Panc1 (cell line): ENCODE results near the gene SNRK. TPM values are rescaled to one million over a fixed set of nuclear protein-coding genes. Genes with fewer than 3 reads are reported as not detected.
"Not testable (repeated sequence)": the region's sequence is repeated elsewhere in the genome, so short reads cannot be mapped to it uniquely, and the experiment has no call there.

ENCODE experiments used
- ATAC-seq: fragments of 200-7000 bp; cut with Tn5 transposase; 2 replicates; pipeline ENCODE4 v1.9.1; 2020; ENCODE audit warnings: mild to moderate bottlenecking, moderate library complexity
- BruUV-seq: library from RNA; stranded (reverse); fragments of 400-500 nt; replicated peaks from 2 replicates; lab custom pipeline; 2021; lab: Mats Ljungman, UMichigan
- CTCF ChIA-PET: fragments of 300-600 bp; sonication (Branson Sonifier 250); formaldehyde crosslinking; loops from one replicate; lab custom pipeline; 2022; ENCODE audit warnings: antibody characterized with exemption; lab: Charles Lee
- POLR2A ChIA-PET: fragments of 300-600 bp; sonication (Branson Sonifier 250); formaldehyde crosslinking; loops from one replicate; lab custom pipeline; 2022; ENCODE audit warnings: antibody characterized with exemption; lab: Charles Lee
- DNase-seq: peaks from one replicate; pipeline ENCODE4 v3.0.0-alpha.2; 2010; ENCODE audit warnings: low read depth, low spot score
- H3K27ac ChIP-seq: 2 replicates; pipeline ENCODE4 v1.5.1; 2011; ENCODE audit warnings: mild to moderate bottlenecking, low read length, inconsistent platforms
- H3K27me3 ChIP-seq: fragments of 200-500 bp; sonication (Bioruptor generic); 2 replicates; pipeline ENCODE4 v1.6.0; 2014; ENCODE audit warnings: low read length, inconsistent platforms; ENCODE audit not compliant: control insufficient read depth, insufficient read depth
- H3K36me3 ChIP-seq: fragments of 200-500 bp; sonication (Bioruptor generic); 2 replicates; pipeline ENCODE4 v1.5.1; 2014; ENCODE audit warnings: inconsistent platforms, mild to moderate bottlenecking, low read length, moderate library complexity; ENCODE audit not compliant: control insufficient read depth, insufficient read depth
- H3K4me1 ChIP-seq: 2 replicates; pipeline ENCODE4 v1.5.1; 2011; ENCODE audit warnings: inconsistent platforms, mild to moderate bottlenecking, low read length, moderate library complexity; ENCODE audit not compliant: control insufficient read depth, insufficient read depth
- H3K4me3 ChIP-seq, 2 experiments: 2 replicates each; pipeline ENCODE4 v1.5.1; 2011 to 2012; ENCODE audit warnings: low read depth in 2 of 2, low read length in 2 of 2, mild to moderate bottlenecking in 2 of 2, inconsistent platforms in 1 of 2, moderate library complexity in 1 of 2
- H3K9me3 ChIP-seq: fragments of 200-500 bp; sonication (Bioruptor generic); 2 replicates; pipeline ENCODE4 v1.5.1; 2014; ENCODE audit warnings: low read depth, mild to moderate bottlenecking, inconsistent platforms, low read length, moderate library complexity; ENCODE audit not compliant: control insufficient read depth, insufficient read depth
- CTCF ChIP-seq: fragments of 450-650 bp; IDR thresholded peaks from 2 replicates; pipeline ENCODE4 v1.5.1; 2017; ENCODE audit warnings: mild to moderate bottlenecking
- POLR2AphosphoS5 ChIP-seq: IDR thresholded peaks from 2 replicates; pipeline ENCODE4 v1.6.1; 2012; ENCODE audit warnings: mild to moderate bottlenecking, low read depth, low read length, moderate library complexity
- REST ChIP-seq, 2 experiments: IDR thresholded peaks; 2 replicates each; pipeline ENCODE4 v1.6.1; 2011 to 2012; ENCODE audit warnings: low read depth in 2 of 2, control low read depth in 1 of 2, low read length in 1 of 2, mild to moderate bottlenecking in 1 of 2, moderate library complexity in 1 of 2; ENCODE audit not compliant: insufficient read depth in 1 of 2
- SIN3A ChIP-seq: IDR thresholded peaks from 2 replicates; pipeline ENCODE4 v1.6.1; 2012; ENCODE audit warnings: low read depth, mild to moderate bottlenecking, low read length, moderate library complexity, borderline replicate concordance; ENCODE audit not compliant: insufficient read depth
- TCF7L2 ChIP-seq: IDR thresholded peaks from 2 replicates; pipeline ENCODE4 v1.6.1; 2011; ENCODE audit warnings: mild to moderate bottlenecking, low read depth, low read length, inconsistent platforms
- in situ Hi-C: cut with HindIII; loops from 2 replicates; pipeline ENCODE4 v1.10.0; 2016; ENCODE audit warnings: low sequenced_read_pairs, low pct_unique_long_range_greater_than_20kb
- intact Hi-C: fragments of 100-400 bp; cut with micrococcal nuclease; formaldehyde crosslinking; loops from one replicate; pipeline ENCODE4 v1.10.0; 2022; ENCODE audit not compliant: unreplicated experiment
- total RNA-seq: library from RNA; stranded (reverse); gene quantifications from one replicate; pipeline ENCODE4 v1.2.1, GENCODE V29; 2021; ENCODE audit not compliant: unreplicated experiment

SNRK gene
- total RNA-seq, 1 experiment from 2014 or later: 11.0 TPM

- CTCF ChIA-PET: no interaction called here
- Histone ChIP-seq H3K4me3 (no peak overlapping the region), H3K27me3 (no peaks in the 10 kb centered on the region), H3K9me3 (0 out of 2 replicates have a peak, but pooled peaks cover 9% of the 10 kb centered on the region), H3K36me3 (no peaks in the 10 kb centered on the region), H3K4me1 (no peaks in the 10 kb centered on the region), H3K27ac (no peak overlapping the region)
- no peak for DNase-seq
- intact Hi-C loops (no loop called here), in situ Hi-C loops (no loop called here)
- TF ChIP-seq TCF7L2 (no peak), REST (IDR thresholded peaks at IDR 0.05; ENCODE audit: insufficient read depth in 1 of 2, low read depth in 2 of 2, low read length in 1 of 2) (no peak), SIN3A (no peak), CTCF (no peak), POLR2AphosphoS5 (no peak)
- no peak for ATAC-seq
- BruUV-seq: no TSS peak
- POLR2A ChIA-PET: no interaction called here
Observed at GRCh38 chr3:43353393-43353792, 67.1 kb downstream of the SNRK start.

GRCh38 chr3:43353923-43354670 is 67.8 kb downstream of the SNRK start:
- in situ Hi-C loops (no loop called here), intact Hi-C loops (no loop called here)
- Histone ChIP-seq H3K27ac (no peak overlapping the region), H3K4me1 (no peaks in the 10 kb centered on the region), H3K36me3 (no peaks in the 10 kb centered on the region), H3K9me3 (0 out of 2 replicates have a peak, but pooled peaks cover 9% of the 10 kb centered on the region), H3K27me3 (no peaks in the 10 kb centered on the region), H3K4me3 (no peak overlapping the region)
- CTCF ChIA-PET: no interaction called here
- DNase-seq: no peak
- POLR2A ChIA-PET: no interaction called here
- BruUV-seq: no TSS peak
- no peak for ATAC-seq
- TF ChIP-seq SIN3A (no peak), REST (IDR thresholded peaks at IDR 0.05; ENCODE audit: insufficient read depth in 1 of 2, low read depth in 2 of 2, low read length in 1 of 2) (no peak)

GRCh38 chr3:43356033-43356432 is 69.7 kb downstream of the SNRK start:
- H3K27ac ChIP-seq, intact Hi-C loops, H3K36me3 ChIP-seq, DNase-seq, in situ Hi-C loops, POLR2A ChIA-PET, ATAC-seq, H3K27me3 ChIP-seq, H3K9me3 ChIP-seq, H3K4me1 ChIP-seq, BruUV-seq, H3K4me3 ChIP-seq: not testable (repeated sequence)
- CTCF ChIA-PET: interaction anchor here (0.6 kb wide), 1 partner anchor 54 kb away, joined by 3 read pairs; no protein-coding TSS in a partner anchor
